Upper lobe of right lung (tissue), 1 donor: ENCODE data around the gene CD8B2. TPM values are rescaled to one million over a fixed set of nuclear protein-coding genes. Genes with fewer than 3 reads are reported as not detected.

ENCODE experiments used
- ATAC-seq: fragments of 200-7000 bp; cut with Tn5 transposase; one replicate; pipeline ENCODE4 v1.9.1; 2020; ENCODE audit warnings: mild to moderate bottlenecking, moderate library complexity
- DNase-seq: peaks from one replicate; pipeline ENCODE4 v3.0.0-alpha.2; 2020
- H3K27ac ChIP-seq: fragments of 200-600 bp; one replicate; pipeline ENCODE4 v1.8.0; 2022
- H3K27me3 ChIP-seq: fragments of 200-600 bp; one replicate; pipeline ENCODE4 v1.8.0; 2022; ENCODE audit warnings: mild to moderate bottlenecking
- H3K36me3 ChIP-seq: fragments of 200-600 bp; one replicate; pipeline ENCODE4 v1.8.0; 2022
- H3K4me1 ChIP-seq: fragments of 200-600 bp; one replicate; pipeline ENCODE4 v1.8.0; 2022
- H3K4me3 ChIP-seq: fragments of 200-600 bp; one replicate; pipeline ENCODE4 v1.8.0; 2022; ENCODE audit warnings: mild to moderate bottlenecking
- H3K9me3 ChIP-seq: fragments of 200-600 bp; one replicate; pipeline ENCODE4 v1.8.0; 2022
- intact Hi-C: fragments of 100-400 bp; cut with DNase I; formaldehyde crosslinking; loops from one replicate; pipeline ENCODE4 v1.11.0; 2022
- total RNA-seq: library from RNA; stranded (reverse); fragmentation: NEBNext Ultra II Directional; extraction: Animal tissue kit (Norgen Biotek cat#: 25700); gene quantifications from one replicate; pipeline ENCODE4 v1.2.1, GENCODE V29; 2021
- TF ChIP-seq, protein P1 (sequence below): fragments of 200-600 bp; IDR thresholded peaks from one replicate; pipeline ENCODE4 v1.8.0; 2022; ENCODE audit warnings: antibody characterized with exemption
- donor health status: DM: no; HTN: yes; CAD: no; lungs with severe emphysema.

The CD8B2 gene
- total RNA-seq, 1 donor from 2014 or later = not detected

DNA sequence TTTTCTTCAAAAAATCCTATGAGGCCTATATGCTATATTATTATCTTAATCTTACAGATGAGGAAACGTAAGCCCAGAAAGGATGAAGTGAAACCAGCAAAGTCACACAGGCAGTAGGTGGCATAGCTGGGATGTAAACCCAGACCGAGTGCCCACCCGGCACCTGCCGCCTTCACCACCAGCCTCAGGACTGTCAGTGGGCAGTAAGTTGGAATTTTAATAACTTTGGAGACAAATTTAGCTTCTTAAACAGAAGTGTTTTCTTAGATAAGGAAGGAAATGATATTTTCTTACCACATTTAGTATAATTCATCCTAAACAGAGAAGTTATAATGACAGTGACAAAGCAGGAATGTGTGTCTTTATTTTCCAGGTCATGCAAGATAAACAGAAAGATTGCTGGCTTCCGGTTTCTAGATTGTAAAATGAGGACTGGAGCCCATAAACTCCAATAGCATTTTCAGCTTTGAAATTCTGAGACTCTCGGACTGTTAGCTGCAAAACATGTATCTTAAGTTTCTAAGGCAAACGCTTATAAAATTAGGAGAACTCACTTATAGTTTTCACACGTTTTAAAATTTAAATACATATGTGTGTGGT is 59.3 kb downstream of the CD8B2 start:
- TF ChIP-seq, protein P1, sequence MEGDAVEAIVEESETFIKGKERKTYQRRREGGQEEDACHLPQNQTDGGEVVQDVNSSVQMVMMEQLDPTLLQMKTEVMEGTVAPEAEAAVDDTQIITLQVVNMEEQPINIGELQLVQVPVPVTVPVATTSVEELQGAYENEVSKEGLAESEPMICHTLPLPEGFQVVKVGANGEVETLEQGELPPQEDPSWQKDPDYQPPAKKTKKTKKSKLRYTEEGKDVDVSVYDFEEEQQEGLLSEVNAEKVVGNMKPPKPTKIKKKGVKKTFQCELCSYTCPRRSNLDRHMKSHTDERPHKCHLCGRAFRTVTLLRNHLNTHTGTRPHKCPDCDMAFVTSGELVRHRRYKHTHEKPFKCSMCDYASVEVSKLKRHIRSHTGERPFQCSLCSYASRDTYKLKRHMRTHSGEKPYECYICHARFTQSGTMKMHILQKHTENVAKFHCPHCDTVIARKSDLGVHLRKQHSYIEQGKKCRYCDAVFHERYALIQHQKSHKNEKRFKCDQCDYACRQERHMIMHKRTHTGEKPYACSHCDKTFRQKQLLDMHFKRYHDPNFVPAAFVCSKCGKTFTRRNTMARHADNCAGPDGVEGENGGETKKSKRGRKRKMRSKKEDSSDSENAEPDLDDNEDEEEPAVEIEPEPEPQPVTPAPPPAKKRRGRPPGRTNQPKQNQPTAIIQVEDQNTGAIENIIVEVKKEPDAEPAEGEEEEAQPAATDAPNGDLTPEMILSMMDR = no peak
- Histone ChIP-seq H3K4me1 (no peaks in the 10 kb centered on the region), H3K27ac (no peak overlapping the region), H3K27me3 (peaks cover 10% of the 10 kb centered on the region), H3K36me3 (no peaks in the 10 kb centered on the region), H3K4me3 (no peak overlapping the region), H3K9me3 (no peaks in the 10 kb centered on the region)
- intact Hi-C loops = no loop called here
- ATAC-seq (peak; percentile 10), DNase-seq (no peak)

DNA sequence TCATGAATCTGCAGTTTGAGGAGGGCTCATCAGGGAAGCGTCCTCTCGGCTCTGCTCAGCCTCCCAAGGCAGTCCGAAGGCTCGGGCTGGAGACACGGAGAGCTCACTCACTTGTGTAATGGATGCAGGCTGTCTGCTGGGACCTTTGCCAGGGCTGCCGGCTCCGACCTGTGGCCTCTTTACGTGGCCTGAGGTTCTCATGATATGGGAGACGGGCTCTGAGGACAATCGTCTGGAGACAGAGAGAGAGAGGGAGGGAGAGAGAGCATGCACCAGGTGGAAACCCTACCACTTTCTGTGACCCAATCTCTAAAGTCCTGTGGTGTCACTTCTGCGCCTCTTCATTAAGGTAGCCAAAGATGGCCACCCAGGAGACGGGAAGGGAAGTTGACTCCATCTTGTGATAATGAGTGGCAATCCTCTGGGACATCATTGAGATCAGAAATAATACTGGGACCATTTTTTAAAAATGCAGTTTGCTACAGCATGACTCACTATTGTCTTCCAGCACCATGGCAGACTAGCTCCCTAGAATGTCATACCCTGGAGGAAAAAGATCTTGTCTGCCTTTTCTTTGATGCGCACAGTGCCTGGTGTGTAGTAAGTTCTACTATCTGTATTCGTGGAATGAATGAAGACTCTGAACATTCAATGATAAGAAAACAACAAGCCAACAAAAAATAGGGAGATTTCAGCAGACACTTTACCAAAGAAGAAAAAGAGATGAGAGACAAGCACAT is 60.2 kb downstream of the CD8B2 start:
- intact Hi-C loops = no loop called here

DNA sequence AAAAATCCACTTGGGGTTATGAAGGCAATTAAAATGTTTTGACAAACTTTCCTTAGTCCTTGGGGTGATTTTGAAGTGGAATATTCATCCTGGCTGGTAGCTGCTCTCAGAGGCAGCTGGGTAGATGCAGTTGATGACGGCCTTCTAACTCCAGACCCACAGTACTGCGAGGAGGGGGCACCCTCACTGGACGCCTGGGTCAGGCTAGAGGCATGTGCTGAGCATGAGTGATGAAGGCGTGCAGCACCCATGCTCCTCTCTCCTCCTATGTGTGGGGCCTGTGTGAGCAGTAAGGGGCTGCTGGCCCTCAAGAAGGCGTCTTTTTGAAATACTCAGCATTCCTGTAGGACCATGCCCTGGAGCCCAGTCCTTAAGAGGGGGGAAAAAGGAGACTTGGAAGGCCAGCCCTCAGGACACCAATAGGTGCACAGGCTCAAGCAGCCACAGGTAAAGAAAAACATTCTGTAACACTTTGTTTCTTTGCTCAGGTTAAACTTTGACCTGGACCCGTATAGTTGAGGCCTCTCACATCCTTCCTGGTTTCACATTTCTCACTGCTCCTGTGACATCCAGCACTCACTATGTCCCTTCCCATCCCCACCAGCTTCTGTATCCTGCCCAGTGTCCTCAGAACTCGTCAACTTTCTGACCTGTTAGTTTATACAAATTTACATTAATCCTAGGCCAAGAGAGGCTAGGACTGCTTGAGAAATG is 64.4 kb downstream of the CD8B2 start:
- peak; percentile 31 for ATAC-seq
- TF ChIP-seq, protein P1 = no peak
- H3K27ac ChIP-seq = no peak overlapping the region
- H3K27me3 ChIP-seq = peaks cover 10% of the 10 kb centered on the region
- no peak overlapping the region for H3K4me3 ChIP-seq
- intact Hi-C loops = no loop called here
- no peaks in the 10 kb centered on the region for H3K4me1 ChIP-seq
- DNase-seq = no peak
- H3K9me3 ChIP-seq = no peaks in the 10 kb centered on the region
- no peaks in the 10 kb centered on the region for H3K36me3 ChIP-seq

More for the DNA sequence above, 60.2 kb downstream of the CD8B2 start:
- H3K27ac ChIP-seq = no peak overlapping the region
- H3K9me3 ChIP-seq = no peaks in the 10 kb centered on the region
- TF ChIP-seq, protein P1 = no peak
- no peak for DNase-seq
- ATAC-seq = no peak
- no peak overlapping the region for H3K4me3 ChIP-seq
- no peaks in the 10 kb centered on the region for H3K4me1 ChIP-seq
- no peaks in the 10 kb centered on the region for H3K36me3 ChIP-seq
- H3K27me3 ChIP-seq = peaks cover 10% of the 10 kb centered on the region

DNA sequence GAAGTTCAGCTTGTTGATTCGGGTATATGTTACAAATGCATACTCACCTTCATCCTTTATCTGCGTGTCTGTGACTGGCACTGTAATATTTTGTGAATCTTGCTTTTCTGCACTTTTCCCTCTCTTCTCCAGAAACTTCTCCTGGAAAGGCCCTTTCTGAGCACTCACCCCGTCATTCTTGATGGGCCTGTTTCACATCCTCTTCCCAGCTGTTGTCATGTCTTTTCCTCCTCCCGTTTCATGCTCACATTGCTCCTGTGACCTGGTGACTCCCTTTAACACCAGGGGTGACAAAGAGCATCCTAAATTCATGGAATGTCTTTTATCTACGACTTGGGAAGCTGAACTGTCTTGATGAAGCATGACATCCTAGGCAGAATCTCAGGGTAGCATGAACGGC is 65.8 kb downstream of the CD8B2 start:
- intact Hi-C loops = no loop called here
- H3K4me1 ChIP-seq = no peaks in the 10 kb centered on the region
- no peak overlapping the region for H3K27ac ChIP-seq
- no peaks in the 10 kb centered on the region for H3K9me3 ChIP-seq
- DNase-seq = no peak
- no peak overlapping the region for H3K4me3 ChIP-seq
- peaks cover 2% of the 10 kb centered on the region for H3K27me3 ChIP-seq
- no peak for ATAC-seq
- H3K36me3 ChIP-seq = no peaks in the 10 kb centered on the region
- TF ChIP-seq, protein P1 = no peak

DNA sequence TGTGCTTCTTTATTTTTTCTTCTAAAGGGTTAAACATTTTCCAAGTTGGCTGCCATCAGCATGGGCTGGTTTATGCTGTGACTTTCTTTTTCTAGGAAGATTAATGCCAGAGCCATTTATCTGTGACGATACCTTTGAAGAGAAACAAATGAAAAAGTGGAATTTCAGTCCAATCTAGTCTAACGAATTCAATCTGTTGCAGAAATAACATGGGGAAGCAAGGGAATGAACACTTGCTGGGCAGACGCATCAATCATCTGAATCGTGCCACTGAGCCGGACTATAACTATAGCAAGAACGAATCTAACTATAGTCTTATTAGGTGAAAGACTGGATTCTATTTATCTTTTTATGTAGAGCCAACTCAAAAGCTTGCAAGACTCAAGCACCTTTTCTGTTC is 66.2 kb downstream of the CD8B2 start:
- no peaks in the 10 kb centered on the region for H3K9me3 ChIP-seq
- no peaks in the 10 kb centered on the region for H3K36me3 ChIP-seq
- intact Hi-C loops = no loop called here
- no peaks in the 10 kb centered on the region for H3K4me1 ChIP-seq
- ATAC-seq = no peak
- H3K27ac ChIP-seq = no peak overlapping the region
- DNase-seq = no peak
- no peaks in the 10 kb centered on the region for H3K27me3 ChIP-seq
- TF ChIP-seq, protein P1 = no peak
- no peak overlapping the region for H3K4me3 ChIP-seq
